Body of pancreas (tissue), 4 donors: ENCODE results near the gene PLXNA3. TPM values are rescaled to one million over a fixed set of nuclear protein-coding genes. Genes with fewer than 3 reads are reported as not detected.

Experiments used
- ATAC-seq: fragments of 150-250 bp; one replicate; pipeline ENCODE4 v1.9.1; 2016
- DNase-seq, 4 donors: peaks; one replicate each; pipeline ENCODE4 v3.0.0-alpha.2; 2019
- H3K27ac ChIP-seq, 4 donors: fragments of 200-600 bp; sonication (generic); 1 replicate in 3 of 4; 2 replicates in 1 of 4; pipeline versions ENCODE4 v1.5.1 to v1.6.1; 2016 to 2019; ENCODE audit warnings: mild to moderate bottlenecking in 1 of 4, mixed read lengths in 1 of 4, moderate library complexity in 1 of 4
- H3K27me3 ChIP-seq, 2 donors: fragments of 200-600 bp; sonication (generic); one replicate each; pipeline ENCODE4 v1.6.0; 2016; ENCODE audit warnings: mild to moderate bottlenecking in 1 of 2
- H3K36me3 ChIP-seq, 2 donors: fragments of 200-600 bp; sonication (generic); replicated peaks in 1 of 2; 2 replicates each; pipeline ENCODE4 v1.5.1; 2016; ENCODE audit warnings: low read depth in 2 of 2; ENCODE audit not compliant: insufficient read depth in 1 of 2
- H3K4me1 ChIP-seq: fragments of 200-600 bp; sonication (generic); one replicate; pipeline ENCODE4 v1.6.0; 2016
- H3K4me3 ChIP-seq, 2 donors: fragments of 200-600 bp; sonication (generic); 1 replicate in 1 of 2; 2 replicates in 1 of 2; pipeline ENCODE4 v1.5.1; 2016 to 2019
- H3K9me3 ChIP-seq, 3 donors: fragments of 200-600 bp; sonication (generic); 1 replicate in 2 of 3; 2 replicates in 1 of 3; pipeline ENCODE4 v1.5.1; 2016
- POLR2A ChIP-seq, 3 donors: fragments of 450-650 bp; IDR thresholded peaks; one replicate each; pipeline ENCODE4 v1.6.1; 2016; ENCODE audit warnings: antibody characterized with exemption in 3 of 3, mild to moderate bottlenecking in 2 of 3
- WGBS, 2 donors: methylation state at CpG; one replicate each; pipeline ENCODE4 v1.1.5; 2017; 5-methylcytosine and 5-hydroxymethylcytosine counted together
- intact Hi-C: fragments of 100-400 bp; cut with DNase I; formaldehyde crosslinking; loops from one replicate; pipeline ENCODE4 v1.15.1; 2023
- total RNA-seq, 2 donors: library from RNA; depleted of rRNA; stranded (reverse); fragments of >200 nt; gene quantifications; one replicate each; pipeline ENCODE4 v1.1.0, GENCODE V29; 2016
- TF ChIP-seq, protein P1 (sequence below), 7 experiments: fragments of 450-650 bp in 4 of 7; fragments of 200-600 bp in 3 of 7; sonication (generic) in 3 of 7; IDR thresholded peaks; one replicate each; pipeline ENCODE4 v1.5.1; 2016 to 2019; ENCODE audit warnings: antibody characterized with exemption in 7 of 7

PLXNA3 gene
- total RNA-seq, 2 donors from 2014 or later = 7.3 to 19.1 TPM

GRCh38 chrX:154412468-154412867 is 45.6 kb upstream of the PLXNA3 start:
- Histone ChIP-seq H3K4me1 (peaks cover 12% of the 10 kb centered on the region), H3K36me3 (no peaks in the 10 kb centered on the region), H3K27ac (peak overlapping the region in 3 of 4 donors; percentile 77 to 90 (median 84)), H3K27me3 (no peaks in the 10 kb centered on the region), H3K4me3 (no peak overlapping the region), H3K9me3 (no peaks in the 10 kb centered on the region)
- no peak for ATAC-seq
- no peak for TF ChIP-seq POLR2A (IDR thresholded peaks at IDR 0.05)
- TF ChIP-seq, protein P1, sequence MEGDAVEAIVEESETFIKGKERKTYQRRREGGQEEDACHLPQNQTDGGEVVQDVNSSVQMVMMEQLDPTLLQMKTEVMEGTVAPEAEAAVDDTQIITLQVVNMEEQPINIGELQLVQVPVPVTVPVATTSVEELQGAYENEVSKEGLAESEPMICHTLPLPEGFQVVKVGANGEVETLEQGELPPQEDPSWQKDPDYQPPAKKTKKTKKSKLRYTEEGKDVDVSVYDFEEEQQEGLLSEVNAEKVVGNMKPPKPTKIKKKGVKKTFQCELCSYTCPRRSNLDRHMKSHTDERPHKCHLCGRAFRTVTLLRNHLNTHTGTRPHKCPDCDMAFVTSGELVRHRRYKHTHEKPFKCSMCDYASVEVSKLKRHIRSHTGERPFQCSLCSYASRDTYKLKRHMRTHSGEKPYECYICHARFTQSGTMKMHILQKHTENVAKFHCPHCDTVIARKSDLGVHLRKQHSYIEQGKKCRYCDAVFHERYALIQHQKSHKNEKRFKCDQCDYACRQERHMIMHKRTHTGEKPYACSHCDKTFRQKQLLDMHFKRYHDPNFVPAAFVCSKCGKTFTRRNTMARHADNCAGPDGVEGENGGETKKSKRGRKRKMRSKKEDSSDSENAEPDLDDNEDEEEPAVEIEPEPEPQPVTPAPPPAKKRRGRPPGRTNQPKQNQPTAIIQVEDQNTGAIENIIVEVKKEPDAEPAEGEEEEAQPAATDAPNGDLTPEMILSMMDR (IDR thresholded peaks at IDR 0.05) = no peak
- intact Hi-C loops = no loop called here
- 20% methylated on average over 2 of the region's 4 CpGs; no CpG with 5 or more reads in 1 of the 2 donors for WGBS, 2 donors
- DNase-seq = no peak

DNA sequence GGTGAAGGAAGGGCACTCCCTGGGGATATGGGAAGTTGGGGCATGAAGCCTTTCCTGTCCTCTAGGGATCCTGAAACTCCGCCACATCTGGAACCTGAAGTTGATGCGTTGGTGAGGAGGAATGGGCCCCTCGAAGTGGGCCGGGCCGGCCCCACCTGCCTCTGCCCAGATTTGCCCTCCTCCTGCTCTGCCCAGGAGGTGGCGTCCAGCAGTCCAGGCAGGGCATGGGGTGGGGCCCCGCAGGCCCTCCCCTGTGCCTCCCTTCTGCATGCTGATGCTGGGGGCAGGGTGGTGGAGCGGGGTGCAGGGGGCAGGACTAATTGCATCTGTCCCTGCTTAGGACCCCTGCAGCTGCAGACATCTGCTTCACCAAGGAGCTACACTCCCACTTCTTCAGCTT is 44.9 kb upstream of the PLXNA3 start:
- Histone ChIP-seq H3K4me1 (peaks cover 12% of the 10 kb centered on the region), H3K27ac (no peak overlapping the region), H3K9me3 (no peaks in the 10 kb centered on the region), H3K27me3 (no peaks in the 10 kb centered on the region), H3K36me3 (no peaks in the 10 kb centered on the region), H3K4me3 (no peak overlapping the region)
- WGBS, 2 donors = 53% methylated on average over 6 of the region's 8 CpGs; no CpG with 5 or more reads in 1 of the 2 donors
- TF ChIP-seq POLR2A (IDR thresholded peaks at IDR 0.05) = no peak
- TF ChIP-seq, protein P1 (IDR thresholded peaks at IDR 0.05) = no peak
- no peak for DNase-seq
- ATAC-seq = no peak
- intact Hi-C loops = no loop called here

- WGBS, 2 donors = 83 to 84% methylated on average over 7 of the region's 7 CpGs
- Histone ChIP-seq H3K36me3 (no peaks in the 10 kb centered on the region), H3K4me3 (no peak overlapping the region), H3K27ac (no peak overlapping the region), H3K9me3 (no peaks in the 10 kb centered on the region), H3K4me1 (peaks cover 9% of the 10 kb centered on the region), H3K27me3 (no peaks in the 10 kb centered on the region)
- ATAC-seq (no peak), DNase-seq (no peak)
- TF ChIP-seq, protein P1 (IDR thresholded peaks at IDR 0.05) = no peak
- TF ChIP-seq POLR2A (IDR thresholded peaks at IDR 0.05) = no peak
- intact Hi-C loops = no loop called here
Observed at GRCh38 chrX:154417157-154417556, 40.9 kb upstream of the PLXNA3 start.

- Histone ChIP-seq H3K9me3 (no peaks in the 10 kb centered on the region), H3K27ac (no peak overlapping the region), H3K36me3 (no peaks in the 10 kb centered on the region), H3K27me3 (no peaks in the 10 kb centered on the region), H3K4me1 (no peaks in the 10 kb centered on the region), H3K4me3 (no peak overlapping the region)
- 91 to 94% methylated on average over 3 to 4 of the region's 8 CpGs for WGBS, 2 donors
- intact Hi-C loops = no loop called here
- no peak for ATAC-seq
- TF ChIP-seq, protein P1 (IDR thresholded peaks at IDR 0.05) = no peak
- TF ChIP-seq POLR2A (IDR thresholded peaks at IDR 0.05) = no peak
- no peak for DNase-seq
Observed at GRCh38 chrX:154419189-154419588, 38.9 kb upstream of the PLXNA3 start.

DNA sequence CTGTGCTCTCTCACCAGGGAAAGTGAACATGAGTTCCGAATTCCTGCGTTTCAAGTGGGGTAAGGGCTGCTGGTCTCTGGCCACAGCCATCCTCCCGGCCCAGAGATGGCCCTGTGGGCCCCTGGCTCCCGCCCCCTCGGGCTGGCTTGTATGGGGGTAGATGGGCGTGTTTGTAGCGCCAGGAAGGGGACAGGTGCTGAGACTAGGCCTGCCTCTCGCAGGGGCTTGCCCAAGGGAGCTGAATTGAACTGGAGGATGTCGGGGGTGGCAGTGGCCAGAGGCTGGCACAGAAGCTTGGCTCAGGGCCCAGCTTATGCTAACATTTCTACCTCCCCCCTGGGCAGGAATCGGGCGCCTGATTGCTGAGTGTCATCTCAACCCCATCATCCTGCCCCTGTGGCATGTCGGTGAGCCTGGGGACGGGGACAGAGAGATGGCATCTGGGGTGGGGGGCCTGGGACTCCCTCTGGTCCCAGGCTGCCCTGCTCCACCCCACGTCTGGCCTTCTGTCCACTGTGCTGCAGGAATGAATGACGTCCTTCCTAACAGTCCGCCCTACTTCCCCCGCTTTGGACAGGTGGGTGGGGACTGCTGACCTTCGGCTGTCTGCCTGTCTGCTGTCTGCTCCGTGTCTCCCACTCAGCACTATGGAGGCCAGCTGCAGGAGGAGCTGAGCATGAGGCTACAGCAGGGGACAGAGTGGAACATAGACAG is 38.2 kb upstream of the PLXNA3 start:
- H3K4me3 ChIP-seq = no peak overlapping the region
- DNase-seq = no peak
- H3K36me3 ChIP-seq = no peaks in the 10 kb centered on the region
- intact Hi-C loops = no loop called here
- no peak for ATAC-seq
- no peak overlapping the region for H3K27ac ChIP-seq
- H3K27me3 ChIP-seq = no peaks in the 10 kb centered on the region
- H3K9me3 ChIP-seq = no peaks in the 10 kb centered on the region
- H3K4me1 ChIP-seq = no peaks in the 10 kb centered on the region
- TF ChIP-seq, protein P1 (IDR thresholded peaks at IDR 0.05) = no peak
- no peak for TF ChIP-seq POLR2A (IDR thresholded peaks at IDR 0.05)
- 57 to 65% methylated on average over 4 to 5 of the region's 19 CpGs for WGBS, 2 donors
